HepG2 (cell line): ENCODE measurements around the gene ALDH3A1. TPM values are rescaled to one million over a fixed set of nuclear protein-coding genes. Genes with fewer than 3 reads are reported as not detected.

Experiments used
- ETV5 ChIP-seq: IDR thresholded peaks from 2 replicates; pipeline ENCODE4 v1.6.1; 2018; ENCODE audit warnings: missing biosample characterization, missing genetic modification reagents, inconsistent platforms, borderline replicate concordance
- GABPA ChIP-seq, 2 experiments: IDR thresholded peaks; 2 replicates each; pipeline ENCODE4 v1.6.1; 2011 to 2016; ENCODE audit warnings: low read depth in 2 of 2, low read length in 1 of 2, missing biosample characterization in 1 of 2, missing genetic modification characterization in 1 of 2
- KDM2A ChIP-seq: sonication (generic); formaldehyde crosslinking; IDR thresholded peaks from 2 replicates; pipeline ENCODE4 v1.4.0; 2020; ENCODE audit warnings: low read depth, missing genetic modification reagents, borderline replicate concordance
- RELA ChIP-seq: sonication (generic); formaldehyde crosslinking; IDR thresholded peaks from 2 replicates; pipeline ENCODE4 v1.4.0; 2020; ENCODE audit warnings: missing genetic modification reagents
- SMARCE1 ChIP-seq: fragments of 450-650 bp; IDR thresholded peaks from 2 replicates; pipeline ENCODE4 v1.6.1; 2017; ENCODE audit warnings: borderline replicate concordance
- ZBTB21 ChIP-seq: sonication (generic); formaldehyde crosslinking; IDR thresholded peaks from 2 replicates; pipeline ENCODE4 v1.4.0; 2020; ENCODE audit warnings: missing genetic modification reagents
- ZBTB40 ChIP-seq, 2 experiments: fragments of 450-650 bp in 1 of 2; sonication (generic) in 1 of 2; formaldehyde crosslinking in 1 of 2; IDR thresholded peaks; 2 replicates each; pipeline versions ENCODE4 v1.6.1 to v1.8.0; 2016 to 2022; ENCODE audit warnings: antibody characterized with exemption in 1 of 2, mild to moderate bottlenecking in 1 of 2, missing genetic modification reagents in 1 of 2
- ZKSCAN8 ChIP-seq: IDR thresholded peaks from 2 replicates; pipeline ENCODE4 v1.6.1; 2016; ENCODE audit warnings: borderline replicate concordance, missing genetic modification reagents, missing compliant biosample characterization
- ZNF121 ChIP-seq: sonication (generic); formaldehyde crosslinking; IDR thresholded peaks from 2 replicates; pipeline ENCODE4 v1.5.0; 2020; ENCODE audit warnings: mild to moderate bottlenecking, missing genetic modification reagents
- ZNF18 ChIP-seq: sonication (generic); formaldehyde crosslinking; IDR thresholded peaks from 2 replicates; pipeline ENCODE4 v1.8.0; 2022; ENCODE audit warnings: mild to moderate bottlenecking, missing genetic modification reagents; ENCODE audit not compliant: insufficient replicate concordance
- ZNF251 ChIP-seq: sonication (generic); formaldehyde crosslinking; IDR thresholded peaks from 2 replicates; pipeline ENCODE4 v1.9.0; 2021; ENCODE audit warnings: mild to moderate bottlenecking, missing genetic modification reagents
- ZNF703 ChIP-seq: sonication (generic); formaldehyde crosslinking; IDR thresholded peaks from 2 replicates; pipeline ENCODE4 v1.5.1; 2020; ENCODE audit warnings: missing genetic modification reagents, mild to moderate bottlenecking, moderate library complexity, borderline replicate concordance
- ZNF761 ChIP-seq: sonication (generic); formaldehyde crosslinking; conservative IDR thresholded peaks from 2 replicates; pipeline ENCODE4 v1.4.0; 2020; ENCODE audit warnings: mild to moderate bottlenecking, missing genetic modification reagents
- ZSCAN12 ChIP-seq: sonication (generic); formaldehyde crosslinking; IDR thresholded peaks from 2 replicates; pipeline ENCODE4 v1.9.0; 2021; ENCODE audit warnings: mild to moderate bottlenecking, missing genetic modification reagents
- polyA plus RNA-seq, 8 experiments: library from polyadenylated mRNA; depleted of rRNA in 3 of 8; stranded (reverse) in 7 of 8; unstranded in 1 of 8; fragments of >200 nt; fragmentation: Illumina TruSeq in 4 of 8; extraction: Trizol in 4 of 8; gene quantifications; 2 replicates each; pipeline versions ENCODE4 v1.2.1 to v1.2.3, GENCODE V29; 2011 to 2016; ENCODE audit warnings: low read depth in 4 of 8, missing spikeins in 1 of 8, mixed read lengths in 1 of 8; ENCODE audit not compliant: insufficient read depth in 1 of 8
- total RNA-seq, 5 experiments: library from RNA; depleted of rRNA; stranded (reverse); fragments of >200 nt; fragmentation: Illumina TruSeq; extraction: Trizol; gene quantifications; 2 replicates each; pipeline ENCODE4 v1.2.3, GENCODE V29; 2016; ENCODE audit warnings: low read depth in 1 of 5
- TF ChIP-seq, protein P1 (sequence below): sonication (generic); formaldehyde crosslinking; IDR thresholded peaks from 2 replicates; pipeline ENCODE4 v1.4.0; 2020; ENCODE audit warnings: mild to moderate bottlenecking, missing genetic modification reagents

The ALDH3A1 gene
- total and polyA plus RNA-seq, 2 of the 13 experiments (the other 11 are each of a cell fraction or from before 2014, with no cell fraction given): 0.07 to 0.62 TPM

- TF ChIP-seq ZBTB40 (IDR thresholded peaks at IDR 0.05) (no peak), ZBTB40 (CRISPR knock-in tag; IDR thresholded peaks at IDR 0.05) (no peak), ZBTB21 (CRISPR knock-in tag) (no peak), ZNF18 (CRISPR knock-in tag) (peak; percentile 23), ZKSCAN8 (no peak), GABPA (IDR thresholded peaks at IDR 0.05; ENCODE audit: low read depth, low read length) (no peak), GABPA (CRISPR knock-in tag; IDR thresholded peaks at IDR 0.05; ENCODE audit: low read depth) (no peak), RELA (CRISPR knock-in tag) (no peak), ZSCAN12 (CRISPR knock-in tag) (no peak), ETV5 (CRISPR knock-in tag) (peak; percentile 40; the same call in 1 of the 2 replicates), ZNF703 (CRISPR knock-in tag) (0 out of 2 replicates have a peak, but pooled peaks have one; percentile 49), ZNF121 (CRISPR knock-in tag) (peak; percentile 28; the same call in 1 of the 2 replicates), SMARCE1 (no peak), ZNF251 (CRISPR knock-in tag) (no peak), ZNF761 (0 out of 2 replicates have a peak, but pooled peaks have one; percentile 50), KDM2A (CRISPR knock-in tag) (0 out of 2 replicates have a peak, but pooled peaks have one; percentile 29)
- TF ChIP-seq, protein P1, sequence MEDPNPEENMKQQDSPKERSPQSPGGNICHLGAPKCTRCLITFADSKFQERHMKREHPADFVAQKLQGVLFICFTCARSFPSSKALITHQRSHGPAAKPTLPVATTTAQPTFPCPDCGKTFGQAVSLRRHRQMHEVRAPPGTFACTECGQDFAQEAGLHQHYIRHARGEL (CRISPR knock-in tag): no peak
Observed at GRCh38 chr17:19720631-19721426, 27.3 kb downstream of the ALDH3A1 start (continued).
